ENCODE data around the gene PSMB7. TPM values are rescaled to one million over a fixed set of nuclear protein-coding genes. Genes with fewer than 3 reads are reported as not detected.

PSMB7 gene
- total and polyA plus RNA-seq, 12 donors = 148 to 308 (median 163) TPM

DNA sequence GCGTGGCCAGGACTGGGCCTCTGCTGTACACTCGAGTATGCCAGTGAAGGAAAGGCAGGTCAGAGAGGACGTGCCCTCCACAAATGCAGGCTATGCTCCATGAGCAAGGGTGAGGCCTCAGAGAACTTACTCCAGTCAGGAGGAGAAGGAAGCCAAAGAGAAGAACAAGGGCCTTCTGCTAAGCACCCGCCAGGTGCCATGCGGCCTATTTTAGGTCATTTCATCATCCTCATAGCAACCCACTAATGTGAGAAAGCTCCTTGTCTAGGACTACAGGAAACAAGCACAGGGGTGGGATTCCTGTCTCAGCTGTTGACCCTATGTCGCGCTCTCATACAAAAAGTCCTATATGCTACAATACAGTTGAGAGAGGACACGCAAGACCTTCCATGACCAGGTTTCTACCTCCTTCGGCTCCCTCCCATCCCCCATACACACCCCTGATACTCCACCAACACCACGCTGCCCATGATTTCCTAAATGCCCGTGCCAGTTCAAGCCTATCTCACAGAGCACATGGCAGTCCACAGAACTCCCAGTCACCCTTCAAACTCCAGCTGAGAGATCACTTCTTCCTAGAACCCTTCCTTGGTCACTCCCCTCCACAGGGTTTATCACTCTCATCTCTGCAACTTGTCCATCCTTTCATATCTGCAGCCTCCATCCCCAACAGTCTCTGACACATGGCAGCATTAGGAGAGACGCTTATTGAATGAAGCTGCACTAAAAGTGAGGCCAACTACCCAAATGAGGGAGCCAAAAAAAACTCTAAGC is 26.8 kb downstream of the PSMB7 start:
- DNase-seq = no peak
- TF ChIP-seq CTCF (IDR thresholded peaks at IDR 0.05) = no peak
- ATAC-seq = peak in 6 of 8 donors; percentile 30 to 48 (median 36)
- no peaks in the 10 kb centered on the region for H3K9me3 ChIP-seq
- no peak overlapping the region for H3K4me3 ChIP-seq
- H3K4me1 ChIP-seq = peaks cover 3 to 89% (median 76%) of the 10 kb centered on the region in 9 donors
- peaks cover 0 to 35% (median 8%) of the 10 kb centered on the region in 9 donors for H3K36me3 ChIP-seq
- peak overlapping the region in 1 of 10 donors; percentile 12 for H3K27ac ChIP-seq
- intact Hi-C loops (cut with DNase I) = no loop called here
- WGBS, 2 donors = 82 to 87% methylated on average over 12 of the region's 12 CpGs
- H3K27me3 ChIP-seq = no peaks in the 10 kb centered on the region

DNA sequence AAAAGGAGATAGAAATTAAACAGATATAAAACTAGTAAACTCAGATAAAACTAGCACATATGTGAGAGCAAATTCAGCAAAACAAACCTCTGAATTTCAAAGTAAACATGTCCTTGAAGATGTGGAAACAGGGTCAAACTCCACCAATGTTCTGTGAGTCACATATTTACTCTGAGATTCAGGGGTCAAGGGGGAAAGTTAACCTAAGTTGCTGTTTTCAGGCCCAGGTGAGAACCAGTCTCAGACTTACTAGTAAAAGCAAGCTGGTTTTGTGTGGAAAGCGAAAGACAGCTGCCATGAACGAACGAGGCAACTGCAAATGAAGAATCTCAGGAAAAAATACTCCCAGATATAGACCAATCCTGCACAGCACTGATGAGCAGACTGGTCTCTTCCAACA is 29.0 kb downstream of the PSMB7 start:
- TF ChIP-seq CTCF (IDR thresholded peaks at IDR 0.05) = no peak
- Histone ChIP-seq H3K27me3 (no peaks in the 10 kb centered on the region), H3K4me3 (no peak overlapping the region), H3K36me3 (peaks cover 0 to 49% (median 14%) of the 10 kb centered on the region in 9 donors), H3K4me1 (peaks cover 3 to 68% (median 61%) of the 10 kb centered on the region in 9 donors), H3K9me3 (no peaks in the 10 kb centered on the region), H3K27ac (peak overlapping the region in 3 of 10 donors; percentile 12 to 33 (median 19))
- intact Hi-C loops (cut with DNase I) = no loop called here
- DNase-seq (no peak), ATAC-seq (peak in 1 of 8 donors; percentile 39)
- 72 to 78% methylated on average over 3 of the region's 3 CpGs for WGBS, 2 donors

DNA sequence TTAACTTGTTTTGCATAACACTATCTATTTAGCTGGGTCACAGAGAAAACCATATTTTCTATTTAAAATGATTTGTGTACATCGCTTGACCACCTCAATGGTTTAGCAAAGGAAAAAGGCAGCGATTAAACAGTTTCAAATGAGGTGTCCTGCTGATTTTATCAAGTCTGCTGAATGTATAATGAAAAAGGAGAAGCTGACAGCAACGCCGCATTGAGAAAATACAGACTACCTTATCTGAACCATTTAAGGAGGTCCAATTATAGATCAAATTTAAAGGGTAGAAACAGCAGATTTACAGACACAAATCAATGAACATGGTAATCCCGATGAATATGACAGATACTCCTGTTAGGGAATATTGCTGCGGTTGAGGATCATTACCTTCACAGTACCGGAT is 29.6 kb downstream of the PSMB7 start:
- no peak for TF ChIP-seq CTCF (IDR thresholded peaks at IDR 0.05)
- intact Hi-C loops (cut with DNase I) = no loop called here
- ATAC-seq = no peak

GRCh38 chr9:124384846-124385245 is 30.4 kb downstream of the PSMB7 start:
- H3K9me3 ChIP-seq = no peaks in the 10 kb centered on the region
- intact Hi-C loops (cut with DNase I) = no loop called here
- no peaks in the 10 kb centered on the region for H3K27me3 ChIP-seq
- no peak for DNase-seq
- peaks cover 3 to 61% (median 50%) of the 10 kb centered on the region in 9 donors for H3K4me1 ChIP-seq
- WGBS, 2 donors = 62 to 68% methylated on average over 5 of the region's 5 CpGs
- no peak overlapping the region for H3K4me3 ChIP-seq
- peaks cover 0 to 57% (median 14%) of the 10 kb centered on the region in 9 donors for H3K36me3 ChIP-seq
- peak in 3 of 8 donors; percentile 9 to 43 (median 39) for ATAC-seq
- no peak for TF ChIP-seq CTCF (IDR thresholded peaks at IDR 0.05)
- no peak overlapping the region for H3K27ac ChIP-seq

More for the DNA sequence above, 29.6 kb downstream of the PSMB7 start:
- WGBS, 2 donors = 61 to 75% methylated on average over 7 of the region's 7 CpGs
- DNase-seq = no peak
- Histone ChIP-seq H3K36me3 (peaks cover 0 to 54% (median 14%) of the 10 kb centered on the region in 9 donors), H3K9me3 (no peaks in the 10 kb centered on the region), H3K27me3 (no peaks in the 10 kb centered on the region), H3K4me3 (no peak overlapping the region), H3K27ac (peak overlapping the region in 3 of 10 donors; percentile 12 to 33 (median 19)), H3K4me1 (peaks cover 3 to 66% (median 57%) of the 10 kb centered on the region in 9 donors)
